GM19239 (cell line): ENCODE measurements around the gene SMAGP.
"Not testable (repeated sequence)": the region's sequence is repeated elsewhere in the genome, so short reads cannot be mapped to it uniquely, and the experiment has no call there.

Source experiments
- DNase-seq: peaks from one replicate; pipeline ENCODE4 v3.0.0; 2011; ENCODE audit warnings: low spot score; ENCODE audit not compliant: insufficient read length
- FAIRE-seq: peaks from 2 replicates; lab custom pipeline; 2011; peaks lifted over from hg19 to GRCh38; lab: Jason Lieb, UNC

Gene SMAGP

DNA sequence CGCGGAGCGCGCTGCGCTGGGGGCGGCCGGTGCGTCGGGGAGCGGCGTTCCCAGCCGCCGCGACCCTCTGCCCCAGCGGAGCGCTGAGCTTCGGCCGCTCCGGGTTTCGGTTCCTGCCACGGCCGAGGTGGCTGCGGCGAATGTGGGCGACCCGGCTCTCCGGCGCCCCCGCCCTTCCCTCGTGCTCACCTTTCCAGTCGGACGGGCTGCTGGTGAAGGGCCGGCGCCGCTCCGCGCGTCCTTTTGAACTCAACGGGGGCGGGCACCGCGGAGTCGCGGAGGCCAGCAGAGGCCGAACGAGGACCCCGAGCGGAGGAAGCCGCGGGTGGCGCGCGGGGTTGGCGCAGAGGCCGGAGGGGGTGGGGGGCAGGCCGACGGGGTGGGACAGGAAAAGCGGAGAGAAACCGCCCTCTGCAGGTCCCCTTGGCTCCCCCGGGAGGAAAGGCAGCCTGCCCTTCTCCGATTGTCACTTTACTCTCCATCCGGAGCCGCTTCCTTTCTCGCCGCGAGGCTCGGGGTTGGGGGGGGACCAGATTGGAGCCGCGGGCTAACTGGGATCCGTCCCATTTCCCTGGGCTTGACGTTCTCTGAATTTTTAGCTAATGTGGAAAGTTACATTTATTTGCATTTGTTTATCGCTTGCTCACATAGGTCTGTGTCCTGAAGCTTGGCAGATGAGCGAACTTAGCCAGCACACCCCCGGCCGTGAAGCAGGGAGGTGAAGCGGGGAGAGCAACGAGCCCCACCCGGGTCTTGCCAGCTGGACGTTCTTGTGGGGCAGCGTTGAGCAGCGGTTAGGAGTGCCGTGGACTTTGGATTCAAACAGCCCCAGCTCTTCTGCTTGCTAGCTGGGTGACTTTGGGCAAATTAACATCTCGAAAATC lies at the start of gene SMAGP:
Gene SMAGP, minus strand, starts transcription at position 349 of the 884 bp plus-strand sequence. CDS start 1,137 bp downstream, outside the sequence.
- peak; percentile 80 for DNase-seq

DNA sequence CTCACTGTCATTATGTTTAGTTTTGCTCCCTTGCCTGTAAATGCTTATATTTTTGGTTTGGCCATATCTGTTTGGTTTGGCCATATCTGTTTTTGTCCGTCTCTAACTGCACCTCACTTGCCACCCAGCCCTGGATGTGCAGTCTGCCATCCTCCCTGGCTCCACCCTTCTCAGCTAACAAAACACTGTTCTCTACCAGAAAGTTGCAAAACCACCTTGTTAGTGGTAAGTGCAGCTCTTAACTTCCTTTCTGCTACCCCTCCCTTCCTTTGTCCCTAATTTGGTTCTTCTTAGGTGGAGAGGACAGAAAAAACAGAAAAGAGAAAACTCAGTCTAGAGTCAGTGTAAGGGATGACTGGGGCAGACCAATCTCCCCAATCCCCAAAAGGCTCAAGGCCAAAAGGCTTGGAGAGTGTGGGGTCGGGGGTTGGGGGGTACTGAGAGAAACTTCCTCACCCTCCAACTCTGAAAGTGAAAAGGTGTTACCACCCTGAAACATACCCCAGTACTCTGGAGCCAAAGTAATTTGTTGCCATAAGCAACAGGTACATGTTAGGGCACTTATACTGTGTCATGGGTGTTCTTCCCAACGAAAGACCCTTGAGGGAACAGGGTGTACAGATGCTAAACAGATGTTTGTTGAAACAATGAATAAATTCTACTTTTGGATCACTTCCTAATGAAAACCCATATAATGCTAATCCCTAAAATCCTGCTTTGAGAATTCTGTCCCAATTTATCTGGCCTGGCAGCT lies 48.8 kb upstream of the SMAGP start:
- DNase-seq (no peak), FAIRE-seq (peak; percentile 77)

More for the DNA sequence above, at the start of gene SMAGP:
- FAIRE-seq: peak; percentile 70

- not testable (repeated sequence) for DNase-seq, FAIRE-seq
Measured at GRCh38 chr12:51318057-51318806, 48.0 kb upstream of the SMAGP start.

GRCh38 chr12:51311389-51311788 lies 41.2 kb upstream of the SMAGP start:
- FAIRE-seq (no peak), DNase-seq (no peak)

GRCh38 chr12:51307655-51308593 lies 37.7 kb upstream of the SMAGP start:
- no peak for DNase-seq
- no peak for FAIRE-seq

- FAIRE-seq: peak; percentile 53
- no peak for DNase-seq
Measured at GRCh38 chr12:51306507-51306906, 36.3 kb upstream of the SMAGP start.

- not testable (repeated sequence) for FAIRE-seq, DNase-seq
Measured at GRCh38 chr12:51300768-51301167, 30.6 kb upstream of the SMAGP start.

DNA sequence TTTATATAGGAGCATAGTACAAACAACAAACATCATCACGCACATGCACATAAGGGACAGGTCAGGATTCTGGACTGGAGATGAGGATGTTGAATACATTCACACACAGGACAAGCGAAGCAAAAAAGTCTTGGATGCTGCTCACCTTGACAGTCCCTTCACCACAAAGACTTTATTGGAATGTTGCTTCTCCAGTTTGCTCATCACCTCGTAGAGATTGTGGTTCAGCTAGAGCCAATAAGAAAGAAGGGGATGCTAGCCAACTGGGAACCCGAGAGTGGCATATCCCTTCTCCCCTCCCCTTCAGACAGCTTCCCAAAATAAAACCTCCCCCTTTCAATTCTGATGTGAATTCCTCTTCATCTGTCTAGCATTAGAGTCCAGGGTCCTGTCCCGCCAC lies 25.4 kb upstream of the SMAGP start:
- no peak for FAIRE-seq
- DNase-seq: no peak

DNA sequence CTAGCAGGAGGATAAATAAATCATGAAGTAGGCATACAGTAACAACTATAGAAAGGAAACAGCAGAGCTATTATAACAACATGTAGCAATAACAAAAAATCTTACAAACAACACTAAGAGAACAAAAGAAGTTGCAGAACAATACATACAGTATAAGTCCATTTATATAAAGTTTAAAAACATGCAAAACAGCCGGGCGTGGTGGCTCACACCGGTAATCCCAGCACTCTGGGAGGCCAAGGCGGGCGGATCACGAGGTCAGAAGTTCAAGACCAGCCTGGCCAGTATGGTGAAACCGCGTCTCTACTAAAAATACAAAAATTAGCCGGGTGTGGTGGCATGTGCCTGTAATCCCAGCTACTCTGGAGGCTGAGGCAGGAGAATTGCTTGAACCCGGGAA lies 23.9 kb upstream of the SMAGP start:
- FAIRE-seq, DNase-seq: not testable (repeated sequence)

DNA sequence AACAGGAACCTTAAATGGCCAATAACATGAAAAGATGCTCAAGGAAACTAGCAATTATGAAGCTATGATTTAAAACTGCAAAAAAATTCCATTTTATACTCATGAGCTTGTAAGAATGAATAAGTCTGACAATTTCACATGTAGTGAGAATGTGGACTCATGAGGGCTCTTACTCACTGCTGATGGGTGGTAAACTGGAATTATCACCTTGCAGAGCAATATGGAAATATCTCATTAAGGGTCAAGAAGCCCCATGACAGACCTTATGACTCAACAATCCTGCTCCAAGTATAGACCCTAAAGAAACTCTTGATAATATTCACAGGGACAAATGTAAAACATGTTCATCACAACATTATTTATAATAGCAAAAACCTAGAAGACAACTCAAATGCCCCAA lies 23.5 kb upstream of the SMAGP start:
- DNase-seq (no peak), FAIRE-seq (no peak)

DNA sequence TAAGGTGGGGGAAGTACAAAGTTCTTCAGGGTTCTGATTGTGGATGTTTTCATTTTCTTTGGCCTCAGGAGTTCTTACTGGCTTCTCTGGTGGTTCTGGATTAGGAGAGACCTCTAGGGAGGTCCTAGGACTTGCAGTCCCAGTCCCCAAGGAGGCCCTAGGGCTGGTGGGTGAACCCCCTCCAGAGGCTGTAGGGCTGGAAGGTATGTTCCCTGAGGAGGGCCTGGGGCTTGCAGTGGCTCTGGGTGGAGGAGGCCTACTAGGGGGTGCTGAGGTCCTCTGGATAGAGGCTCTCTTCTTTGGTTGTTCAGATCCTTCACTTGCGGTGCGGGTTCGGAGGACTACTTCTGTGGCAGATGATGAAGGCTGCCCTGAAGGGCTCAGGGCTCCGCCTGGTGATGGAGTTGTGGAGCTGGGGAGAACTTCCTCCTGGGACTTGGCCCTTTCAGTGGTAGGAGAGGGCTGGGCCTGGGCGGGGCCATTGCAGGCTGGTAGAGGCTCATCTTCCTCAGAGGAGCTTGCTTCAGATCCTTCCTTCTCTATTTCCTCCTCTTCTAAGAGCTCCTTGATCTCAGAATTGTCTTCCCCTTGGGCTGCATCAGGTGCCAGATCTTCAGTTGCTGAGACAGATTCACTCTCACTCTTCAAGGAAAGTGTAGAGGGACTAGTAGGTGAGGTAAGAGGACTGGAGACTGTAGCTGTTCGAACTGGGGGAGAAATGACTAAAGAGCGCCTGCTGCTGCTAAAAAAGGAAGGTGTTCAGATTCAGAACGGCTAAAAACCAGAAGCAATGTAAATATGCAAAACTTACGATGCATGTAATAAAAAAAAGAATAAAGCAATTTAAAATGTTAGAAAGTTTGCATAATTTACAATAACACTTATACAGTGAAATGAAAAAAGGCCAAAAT lies 21.6 kb upstream of the SMAGP start:
- FAIRE-seq: not testable (repeated sequence)

DNA sequence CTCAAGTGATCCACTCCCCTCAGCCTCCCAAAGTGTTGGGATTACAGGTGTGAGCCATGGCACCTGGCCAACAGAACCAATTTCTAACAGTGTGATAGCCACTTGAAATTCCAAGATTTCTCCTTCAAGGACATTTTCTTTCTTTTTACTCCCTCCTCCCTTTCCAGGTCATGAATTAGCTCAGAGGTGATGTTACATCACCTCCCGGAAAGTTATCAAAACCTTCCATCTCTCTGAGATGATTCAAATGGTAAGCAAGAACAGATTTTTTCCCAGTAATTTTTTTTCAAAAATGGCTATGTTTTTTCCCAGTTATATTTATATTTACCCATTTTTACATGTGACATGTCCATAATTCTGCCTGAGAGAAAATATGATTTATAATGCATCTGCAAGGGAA lies 15.6 kb upstream of the SMAGP start:
- DNase-seq: no peak
- no peak for FAIRE-seq

More for the DNA sequence above, 21.6 kb upstream of the SMAGP start:
- not testable (repeated sequence) for DNase-seq

DNA sequence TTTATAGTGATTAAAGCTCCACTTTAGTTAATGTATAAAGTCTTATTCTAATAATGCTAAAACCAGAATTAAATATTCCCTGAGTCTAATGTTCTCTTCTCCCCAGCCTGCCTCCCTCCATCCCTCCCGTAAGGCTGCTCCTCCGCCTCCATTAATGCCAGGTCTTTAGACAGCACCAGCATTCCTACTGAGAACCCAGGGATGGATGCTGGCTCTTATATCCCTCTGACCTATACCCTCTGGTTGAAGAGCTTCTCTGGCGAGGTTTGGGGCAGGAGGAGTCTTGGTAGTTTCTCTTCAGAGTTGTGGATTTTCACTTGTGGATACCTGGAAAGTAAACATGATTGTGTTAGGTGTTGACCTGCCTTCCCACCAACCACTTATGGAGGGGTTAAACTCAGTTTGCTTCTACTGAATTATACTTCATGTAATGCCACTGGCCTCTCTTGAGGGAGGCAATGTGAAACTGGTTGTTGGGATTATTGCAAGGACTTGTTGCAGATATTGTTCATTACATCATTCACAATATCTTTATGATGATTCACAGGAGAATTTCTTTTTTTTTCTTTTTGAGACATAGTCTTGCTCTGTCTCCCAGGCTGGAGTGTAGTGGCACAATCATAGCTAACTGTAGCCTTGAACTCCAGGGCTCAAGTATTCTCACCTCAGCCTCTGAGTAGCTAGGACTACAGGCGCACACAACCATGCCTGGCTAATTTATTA lies 11.1 kb upstream of the SMAGP start:
- FAIRE-seq (no peak), DNase-seq (no peak)

GRCh38 chr12:51275088-51275487 lies 4.9 kb upstream of the SMAGP start:
- FAIRE-seq: no peak
- no peak for DNase-seq

- DNase-seq, FAIRE-seq: not testable (repeated sequence)
Measured at GRCh38 chr12:51272810-51273209, 2.6 kb upstream of the SMAGP start.

- FAIRE-seq (no peak), DNase-seq (no peak)
Measured at GRCh38 chr12:51270951-51271518, 820 bp upstream of the SMAGP start.
